Neural cell (in vitro differentiated cells): ENCODE measurements around the gene MT4. TPM values are rescaled to one million over a fixed set of nuclear protein-coding genes. Genes with fewer than 3 reads are reported as not detected.

Experiments
- H2AFZ ChIP-seq: fragments of 200-600, 300-800 bp; sonication (generic), shearing (Covaris generic); 2 replicates; pipeline ENCODE4 v1.6.0; 2014; ENCODE audit warnings: low read depth, mild to moderate bottlenecking, antibody characterized with exemption, low read length, moderate library complexity
- H3F3A ChIP-seq: fragments of 200-600 bp; shearing (Covaris generic); 2 replicates; pipeline ENCODE4 v1.6.1; 2016; ENCODE audit warnings: mild to moderate bottlenecking, moderate library complexity, mixed read lengths, antibody characterized with exemption, low read length; ENCODE audit not compliant: insufficient read depth, poor library complexity, severe bottlenecking
- H3K27ac ChIP-seq: fragments of 200-600, 300-800 bp; sonication (generic), shearing (Covaris generic); 2 replicates; pipeline ENCODE4 v1.5.1; 2014; ENCODE audit warnings: mild to moderate bottlenecking, low read length, moderate library complexity
- H3K27me3 ChIP-seq: fragments of 300-800, 200-600 bp; sonication (generic), shearing (Covaris generic); 2 replicates; pipeline ENCODE4 v1.6.0; 2014; ENCODE audit warnings: mild to moderate bottlenecking, low read depth, low read length, moderate library complexity; ENCODE audit not compliant: insufficient read depth
- H3K36me3 ChIP-seq: fragments of 300-800, 200-600 bp; sonication (generic), shearing (Covaris generic); 2 replicates; pipeline ENCODE4 v1.5.1; 2014; ENCODE audit warnings: mild to moderate bottlenecking, antibody characterized with exemption, low read length, moderate library complexity; ENCODE audit not compliant: insufficient read depth
- H3K4me2 ChIP-seq: fragments of 300-800, 200-600 bp; sonication (generic), shearing (Covaris generic); 2 replicates; pipeline ENCODE4 v1.6.0; 2014; ENCODE audit warnings: mild to moderate bottlenecking, low read length
- H3K4me3 ChIP-seq: fragments of 300-800, 200-600 bp; sonication (generic), shearing (Covaris generic); 2 replicates; pipeline ENCODE4 v1.5.1; 2014; ENCODE audit warnings: mild to moderate bottlenecking, low read length, moderate library complexity
- H3K79me2 ChIP-seq: fragments of 200-600 bp; shearing (Covaris generic); replicated peaks from 2 replicates; pipeline ENCODE4 v1.6.0; 2014; ENCODE audit warnings: mild to moderate bottlenecking, low read length, moderate library complexity; ENCODE audit not compliant: insufficient read depth
- H3K9ac ChIP-seq: fragments of 300-800, 200-600 bp; sonication (generic), shearing (Covaris generic); 2 replicates; pipeline ENCODE4 v1.6.1; 2016; ENCODE audit warnings: mild to moderate bottlenecking, low read length, mixed read lengths
- H3K9me2 ChIP-seq: fragments of 200-600 bp; shearing (Covaris generic); 2 replicates; pipeline ENCODE4 v1.6.1; 2016; ENCODE audit warnings: mild to moderate bottlenecking, low read length, mixed read lengths; ENCODE audit not compliant: insufficient read depth
- H3K9me3 ChIP-seq: fragments of 200-600, 300-800 bp; sonication (generic), shearing (Covaris generic); 2 replicates; pipeline ENCODE4 v1.6.1; 2016; ENCODE audit warnings: mild to moderate bottlenecking, mixed run types, low read length, moderate library complexity, mixed read lengths
- H4K20me1 ChIP-seq: fragments of 200-600 bp; shearing (Covaris generic); 2 replicates; pipeline ENCODE4 v1.6.1; 2016; ENCODE audit warnings: mild to moderate bottlenecking, mixed run types; ENCODE audit not compliant: insufficient read depth
- EP300 ChIP-seq: fragments of 450-650 bp; conservative IDR thresholded peaks from 2 replicates; pipeline ENCODE4 v1.6.1; 2014; ENCODE audit warnings: antibody characterized with exemption, mild to moderate bottlenecking, moderate library complexity; ENCODE audit not compliant: poor library complexity, severe bottlenecking
- EZH2 ChIP-seq: fragments of 200-600, 300-800 bp; shearing (Covaris generic), sonication (generic); IDR thresholded peaks from 2 replicates; pipeline ENCODE4 v1.6.1; 2014; ENCODE audit warnings: antibody characterized with exemption, low read length, borderline replicate concordance, mild to moderate bottlenecking; ENCODE audit not compliant: insufficient read depth, poor library complexity, severe bottlenecking
- MXI1 ChIP-seq: fragments of 450-650 bp; conservative IDR thresholded peaks from 2 replicates; pipeline ENCODE4 v1.6.1; 2014; ENCODE audit warnings: antibody characterized with exemption, mild to moderate bottlenecking; ENCODE audit not compliant: poor library complexity, severe bottlenecking
- POLR2AphosphoS5 ChIP-seq: IDR thresholded peaks from 2 replicates; pipeline ENCODE4 v1.6.1; 2012
- RAD21 ChIP-seq: fragments of 450-650 bp; conservative IDR thresholded peaks from 2 replicates; pipeline ENCODE4 v1.6.1; 2014; ENCODE audit warnings: antibody characterized with exemption, mild to moderate bottlenecking, moderate library complexity
- REST ChIP-seq: IDR thresholded peaks from 2 replicates; pipeline ENCODE4 v1.6.1; 2012; ENCODE audit warnings: borderline replicate concordance
- SMC3 ChIP-seq: fragments of 450-650 bp; conservative IDR thresholded peaks from 2 replicates; pipeline ENCODE4 v1.6.1; 2014; ENCODE audit warnings: antibody characterized with exemption, mild to moderate bottlenecking, moderate library complexity; ENCODE audit not compliant: poor library complexity
- TAF1 ChIP-seq: IDR thresholded peaks from 2 replicates; pipeline ENCODE4 v1.6.1; 2012; ENCODE audit warnings: low read depth
- polyA plus RNA-seq: library from polyadenylated mRNA; depleted of rRNA; stranded (reverse); fragments of >200 nt; gene quantifications from 2 replicates; pipeline ENCODE4 v1.2.3, GENCODE V29; 2014
- TF ChIP-seq, protein P1 (sequence below): fragments of 450-650 bp; IDR thresholded peaks from 2 replicates; pipeline ENCODE4 v1.5.1; 2014; ENCODE audit warnings: antibody characterized with exemption, mild to moderate bottlenecking, moderate library complexity; ENCODE audit not compliant: poor library complexity, severe bottlenecking

MT4 gene
- polyA plus RNA-seq, 1 donor from 2014 or later = not detected

- Histone ChIP-seq H3K4me2 (no peak overlapping the region), H3K36me3 (no peaks in the 10 kb centered on the region), H3K27ac (no peak overlapping the region), H2AFZ (no peak overlapping the region), H3K79me2 (no peaks in the 10 kb centered on the region), H3K9me3 (no peaks in the 10 kb centered on the region), H4K20me1 (no peaks in the 10 kb centered on the region), H3K27me3 (no peaks in the 10 kb centered on the region), H3K9ac (no peak overlapping the region), H3F3A (no peaks in the 10 kb centered on the region), H3K9me2 (no peaks in the 10 kb centered on the region), H3K4me3 (no peak overlapping the region)
- TF ChIP-seq REST (no peak), SMC3 (no peak), RAD21 (no peak), EZH2 (no peak), MXI1 (no peak), EP300 (no peak), POLR2AphosphoS5 (no peak), TAF1 (no peak)
- TF ChIP-seq, protein P1, sequence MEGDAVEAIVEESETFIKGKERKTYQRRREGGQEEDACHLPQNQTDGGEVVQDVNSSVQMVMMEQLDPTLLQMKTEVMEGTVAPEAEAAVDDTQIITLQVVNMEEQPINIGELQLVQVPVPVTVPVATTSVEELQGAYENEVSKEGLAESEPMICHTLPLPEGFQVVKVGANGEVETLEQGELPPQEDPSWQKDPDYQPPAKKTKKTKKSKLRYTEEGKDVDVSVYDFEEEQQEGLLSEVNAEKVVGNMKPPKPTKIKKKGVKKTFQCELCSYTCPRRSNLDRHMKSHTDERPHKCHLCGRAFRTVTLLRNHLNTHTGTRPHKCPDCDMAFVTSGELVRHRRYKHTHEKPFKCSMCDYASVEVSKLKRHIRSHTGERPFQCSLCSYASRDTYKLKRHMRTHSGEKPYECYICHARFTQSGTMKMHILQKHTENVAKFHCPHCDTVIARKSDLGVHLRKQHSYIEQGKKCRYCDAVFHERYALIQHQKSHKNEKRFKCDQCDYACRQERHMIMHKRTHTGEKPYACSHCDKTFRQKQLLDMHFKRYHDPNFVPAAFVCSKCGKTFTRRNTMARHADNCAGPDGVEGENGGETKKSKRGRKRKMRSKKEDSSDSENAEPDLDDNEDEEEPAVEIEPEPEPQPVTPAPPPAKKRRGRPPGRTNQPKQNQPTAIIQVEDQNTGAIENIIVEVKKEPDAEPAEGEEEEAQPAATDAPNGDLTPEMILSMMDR = no peak
These were observed 4.4 kb upstream of the MT4 start for GRCh38 chr16:56560447-56560846.

- Histone ChIP-seq H2AFZ (no peak overlapping the region), H3K79me2 (no peaks in the 10 kb centered on the region), H3F3A (no peaks in the 10 kb centered on the region), H4K20me1 (no peaks in the 10 kb centered on the region), H3K27ac (no peak overlapping the region), H3K9ac (no peak overlapping the region), H3K9me3 (no peaks in the 10 kb centered on the region), H3K4me3 (no peak overlapping the region), H3K27me3 (no peaks in the 10 kb centered on the region), H3K36me3 (no peaks in the 10 kb centered on the region), H3K9me2 (no peaks in the 10 kb centered on the region), H3K4me2 (no peak overlapping the region)
- no peak for TF ChIP-seq SMC3
- TF ChIP-seq, protein P1 = no peak
- TF ChIP-seq EZH2 = no peak
- no peak for TF ChIP-seq POLR2AphosphoS5
These were observed 3.7 kb upstream of the MT4 start for GRCh38 chr16:56561126-56561525.
